PC-3 (cell line): Measurements from ENCODE around the gene CLRN3. TPM values are rescaled to one million over a fixed set of nuclear protein-coding genes. Genes with fewer than 3 reads are reported as not detected.

Source experiments
- ATAC-seq: fragments of 200-7000 bp; cut with Tn5 transposase; 2 replicates; pipeline ENCODE4 v1.9.1; 2020; ENCODE audit warnings: mild to moderate bottlenecking, moderate library complexity
- BruUV-seq: library from RNA; stranded (reverse); fragments of 400-500 nt; replicated peaks from 2 replicates; lab custom pipeline; 2021; lab: Mats Ljungman, UMichigan
- CTCF ChIA-PET: fragments of 300-600 bp; sonication (Branson Sonifier 250); formaldehyde crosslinking; loops from one replicate; lab custom pipeline; 2022; ENCODE audit warnings: antibody characterized with exemption; lab: Charles Lee
- POLR2A ChIA-PET: fragments of 300-600 bp; sonication (Branson Sonifier 250); formaldehyde crosslinking; loops from one replicate; lab custom pipeline; 2022; ENCODE audit warnings: antibody characterized with exemption; ENCODE audit not compliant: unreplicated experiment; lab: Charles Lee
- DNase-seq: peaks from one replicate; pipeline ENCODE4 v3.0.0-alpha.2; 2015
- H2AFZ ChIP-seq: fragments of 300-600 bp; sonication (generic); 2 replicates; pipeline ENCODE4 v1.6.0; 2016; ENCODE audit warnings: antibody characterized with exemption, low read length
- H3F3A ChIP-seq: fragments of 300-600 bp; sonication (generic); one replicate; pipeline ENCODE4 v1.6.0; 2017; ENCODE audit warnings: antibody characterized with exemption, low read length, control low read depth, mild to moderate bottlenecking; ENCODE audit not compliant: unreplicated experiment
- H3K27ac ChIP-seq: fragments of 300-600 bp; sonication (generic); 2 replicates; pipeline ENCODE4 v1.5.1; 2016; ENCODE audit warnings: mild to moderate bottlenecking, low read length
- H3K27me3 ChIP-seq: fragments of 300-600 bp; sonication (generic); 2 replicates; pipeline ENCODE4 v1.6.1; 2016; ENCODE audit warnings: low read length, mixed read lengths
- H3K36me3 ChIP-seq: fragments of 300-600 bp; sonication (generic); 2 replicates; pipeline ENCODE4 v1.6.1; 2016; ENCODE audit warnings: low read depth, mixed run types, low read length, mixed read lengths
- H3K4me1 ChIP-seq: fragments of 300-600 bp; sonication (generic); 2 replicates; pipeline ENCODE4 v1.5.1; 2016; ENCODE audit warnings: low read length; ENCODE audit not compliant: insufficient read depth
- H3K4me2 ChIP-seq: fragments of 300-600 bp; sonication (generic); 2 replicates; pipeline ENCODE4 v1.6.0; 2016; ENCODE audit warnings: low read length
- H3K4me3 ChIP-seq: fragments of 300-600 bp; sonication (generic); 2 replicates; pipeline ENCODE4 v1.5.1; 2016; ENCODE audit warnings: mild to moderate bottlenecking, low read length, mixed read lengths
- H3K79me2 ChIP-seq: fragments of 300-600 bp; sonication (generic); 2 replicates; pipeline ENCODE4 v1.6.1; 2017; ENCODE audit warnings: low read length, mixed read lengths
- H3K9ac ChIP-seq: fragments of 300-600 bp; sonication (generic); 2 replicates; pipeline ENCODE4 v1.6.0; 2016; ENCODE audit warnings: mild to moderate bottlenecking, low read length
- H3K9me2 ChIP-seq: fragments of 300-600 bp; sonication (generic); replicated peaks from 2 replicates; pipeline ENCODE4 v1.6.1; 2016; ENCODE audit warnings: mixed run types, low read length, mixed read lengths
- H3K9me3 ChIP-seq: fragments of 300-600 bp; sonication (generic); 2 replicates; pipeline ENCODE4 v1.6.1; 2016; ENCODE audit warnings: low read length, mixed read lengths
- H4K20me1 ChIP-seq: fragments of 300-600 bp; sonication (generic); 2 replicates; pipeline ENCODE4 v1.6.1; 2016; ENCODE audit warnings: low read length, mixed read lengths
- CTCF ChIP-seq: fragments of 300-600 bp; sonication (generic); conservative IDR thresholded peaks from 2 replicates; pipeline ENCODE4 v1.5.1; 2017; ENCODE audit warnings: antibody characterized with exemption, low read depth, mild to moderate bottlenecking, low read length
- EZH2 ChIP-seq: fragments of 300-600 bp; sonication (generic); IDR thresholded peaks from one replicate; pipeline ENCODE4 v1.6.1; 2017; ENCODE audit warnings: antibody characterized with exemption, mild to moderate bottlenecking, low read length; ENCODE audit not compliant: unreplicated experiment
- EZH2phosphoT487 ChIP-seq: fragments of 300-600 bp; sonication (generic); IDR thresholded peaks from 2 replicates; pipeline ENCODE4 v1.6.1; 2018; ENCODE audit warnings: mild to moderate bottlenecking, antibody characterized with exemption, low read length, borderline replicate concordance
- intact Hi-C: fragments of 100-400 bp; cut with micrococcal nuclease; formaldehyde crosslinking; loops from 2 replicates; pipeline ENCODE4 v1.9.0; 2023
- total RNA-seq: library from RNA; depleted of rRNA; stranded (reverse); fragments of >200 nt; gene quantifications from 2 replicates; pipeline ENCODE4 v1.2.3, GENCODE V29; 2014

The CLRN3 gene
- total RNA-seq, 1 experiment from 2014 or later = not detected

- H3K4me1 ChIP-seq = peaks cover 16% of the 10 kb centered on the region
- no peak for TF ChIP-seq CTCF
- TF ChIP-seq EZH2phosphoT487 = no peak
- no peak for TF ChIP-seq EZH2
- ChIA-PET CTCF (no interaction called here), POLR2A (no interaction called here)
- no TSS peak for BruUV-seq
- no peak overlapping the region for H3K9ac ChIP-seq
- H3K4me3 ChIP-seq = no peak overlapping the region
- H3K27me3 ChIP-seq = no peaks in the 10 kb centered on the region
- no peaks in the 10 kb centered on the region for H3K9me3 ChIP-seq
- no peak overlapping the region for H3K4me2 ChIP-seq
- DNase-seq = no peak
- no peaks in the 10 kb centered on the region for H3F3A ChIP-seq
- H2AFZ ChIP-seq = no peak overlapping the region
- no peak overlapping the region for H3K27ac ChIP-seq
- H3K79me2 ChIP-seq = no peaks in the 10 kb centered on the region
- no peak for ATAC-seq
- no peaks in the 10 kb centered on the region for H3K9me2 ChIP-seq
- H3K36me3 ChIP-seq = no peaks in the 10 kb centered on the region
- H4K20me1 ChIP-seq = no peaks in the 10 kb centered on the region
- intact Hi-C loops = no loop called here
These were observed 11.0 kb upstream of the CLRN3 start for GRCh38 chr10:127903789-127904188.

- Histone ChIP-seq H3K4me3 (no peak overlapping the region), H3K27me3 (no peaks in the 10 kb centered on the region), H3F3A (no peaks in the 10 kb centered on the region), H3K27ac (no peak overlapping the region), H4K20me1 (no peaks in the 10 kb centered on the region), H3K4me1 (no peaks in the 10 kb centered on the region), H3K36me3 (no peaks in the 10 kb centered on the region), H3K9me2 (no peaks in the 10 kb centered on the region), H3K4me2 (no peak overlapping the region), H3K79me2 (no peaks in the 10 kb centered on the region), H2AFZ (no peak overlapping the region), H3K9me3 (no peaks in the 10 kb centered on the region), H3K9ac (no peak overlapping the region)
- ChIA-PET CTCF (interaction anchor here (0.7 kb wide), 1 partner anchor 19 kb away, joined by 3 read pairs; no protein-coding TSS in a partner anchor), POLR2A (no interaction called here)
- intact Hi-C loops = no loop called here
- no peak for ATAC-seq
- no peak for DNase-seq
- TF ChIP-seq EZH2phosphoT487 (no peak), CTCF (no peak), EZH2 (no peak)
- BruUV-seq = no TSS peak
These were observed 7.1 kb upstream of the CLRN3 start for GRCh38 chr10:127899766-127900387.

- Histone ChIP-seq H3K27ac (no peak overlapping the region), H3K79me2 (no peaks in the 10 kb centered on the region), H3F3A (no peaks in the 10 kb centered on the region), H2AFZ (no peak overlapping the region), H3K4me1 (no peaks in the 10 kb centered on the region), H3K9me2 (no peaks in the 10 kb centered on the region), H4K20me1 (no peaks in the 10 kb centered on the region), H3K36me3 (no peaks in the 10 kb centered on the region), H3K9ac (no peak overlapping the region), H3K4me2 (no peak overlapping the region), H3K4me3 (no peak overlapping the region), H3K27me3 (no peaks in the 10 kb centered on the region), H3K9me3 (no peaks in the 10 kb centered on the region)
- ChIA-PET CTCF (no interaction called here), POLR2A (no interaction called here)
- BruUV-seq = no TSS peak
- intact Hi-C loops = no loop called here
- ATAC-seq (no peak), DNase-seq (no peak)
- no peak for TF ChIP-seq EZH2phosphoT487
- no peak for TF ChIP-seq EZH2
- TF ChIP-seq CTCF = no peak
These were observed 4.4 kb upstream of the CLRN3 start for GRCh38 chr10:127897177-127897576.
